HepG2 (cell line): ENCODE results near the gene TUBGCP4. TPM values are rescaled to one million over a fixed set of nuclear protein-coding genes. Genes with fewer than 3 reads are reported as not detected.

Source experiments
- EED ChIP-seq: sonication (generic); formaldehyde crosslinking; IDR thresholded peaks from 2 replicates; pipeline ENCODE4 v1.5.0; 2020; ENCODE audit warnings: mild to moderate bottlenecking, missing genetic modification reagents
- GMEB2 ChIP-seq: IDR thresholded peaks from 2 replicates; pipeline ENCODE4 v1.6.1; 2016; ENCODE audit warnings: missing biosample characterization, missing genetic modification reagents, low read depth
- GZF1 ChIP-seq: sonication (generic); formaldehyde crosslinking; IDR thresholded peaks from 2 replicates; pipeline ENCODE4 v1.5.1; 2020; ENCODE audit warnings: mild to moderate bottlenecking, missing genetic modification reagents
- HOXA7 ChIP-seq: sonication (generic); formaldehyde crosslinking; IDR thresholded peaks from 2 replicates; pipeline ENCODE4 v1.8.1; 2022; ENCODE audit warnings: mild to moderate bottlenecking, missing genetic modification reagents, moderate library complexity
- ISL2 ChIP-seq: sonication (generic); formaldehyde crosslinking; IDR thresholded peaks from 2 replicates; pipeline ENCODE4 v1.5.0; 2020; ENCODE audit warnings: missing genetic modification reagents
- KAT8 ChIP-seq: IDR thresholded peaks from 2 replicates; pipeline ENCODE4 v1.6.1; 2016; ENCODE audit warnings: missing genetic modification reagents, missing compliant biosample characterization
- NFYB ChIP-seq: sonication (generic); formaldehyde crosslinking; IDR thresholded peaks from 2 replicates; pipeline ENCODE4 v1.4.0; 2020; ENCODE audit warnings: missing genetic modification reagents
- PRDM10 ChIP-seq: sonication (generic); formaldehyde crosslinking; IDR thresholded peaks from 2 replicates; pipeline ENCODE4 v1.4.0; 2020; ENCODE audit warnings: low read depth, missing genetic modification reagents
- RXRA ChIP-seq: sonication (generic); formaldehyde crosslinking; IDR thresholded peaks from 2 replicates; pipeline ENCODE4 v1.5.1; 2020; ENCODE audit warnings: missing genetic modification reagents
- SAP130 ChIP-seq: IDR thresholded peaks from 2 replicates; pipeline ENCODE4 v1.6.1; 2016; ENCODE audit warnings: low read depth
- SRSF1 ChIP-seq: fragments of 200-400 bp; formaldehyde crosslinking; optimal IDR thresholded peaks from 2 replicates; pipeline ENCODE3; 2017; ENCODE audit warnings: mild to moderate bottlenecking, low read depth, low read length, moderate library complexity
- SUZ12 ChIP-seq: fragments of 150-350 bp; IDR thresholded peaks from 2 replicates; pipeline ENCODE4 v1.6.1; 2014; ENCODE audit warnings: low read depth, low read length
- TBX2 ChIP-seq: sonication (generic); formaldehyde crosslinking; IDR thresholded peaks from 2 replicates; pipeline ENCODE4 v1.5.0; 2020; ENCODE audit warnings: missing genetic modification reagents, mild to moderate bottlenecking, borderline replicate concordance
- YEATS2 ChIP-seq: sonication (generic); formaldehyde crosslinking; IDR thresholded peaks from 2 replicates; pipeline ENCODE4 v1.4.0; 2020; ENCODE audit warnings: missing genetic modification reagents, borderline replicate concordance
- ZBTB14 ChIP-seq: sonication (generic); formaldehyde crosslinking; IDR thresholded peaks from 2 replicates; pipeline ENCODE4 v1.4.0; 2020; ENCODE audit warnings: missing genetic modification reagents
- ZKSCAN5 ChIP-seq: sonication (generic); formaldehyde crosslinking; IDR thresholded peaks from 2 replicates; pipeline ENCODE4 v1.5.1; 2020; ENCODE audit warnings: mild to moderate bottlenecking, missing genetic modification reagents
- ZNF382 ChIP-seq: sonication (generic); formaldehyde crosslinking; IDR thresholded peaks from 2 replicates; pipeline ENCODE4 v1.5.0; 2020; ENCODE audit warnings: missing genetic modification reagents, mild to moderate bottlenecking, borderline replicate concordance
- ZNF567 ChIP-seq: sonication (generic); formaldehyde crosslinking; IDR thresholded peaks from 2 replicates; pipeline ENCODE4 v1.8.1; 2023; ENCODE audit warnings: mild to moderate bottlenecking, missing genetic modification reagents, borderline replicate concordance
- ZNF580 ChIP-seq: IDR thresholded peaks from 2 replicates; pipeline ENCODE4 v1.6.1; 2016; ENCODE audit warnings: low read depth, borderline replicate concordance
- ZNF589 ChIP-seq: sonication (generic); formaldehyde crosslinking; conservative IDR thresholded peaks from 2 replicates; pipeline ENCODE4 v1.8.0; 2022; ENCODE audit warnings: mild to moderate bottlenecking, moderate library complexity, missing genetic modification reagents
- ZNF605 ChIP-seq: sonication (generic); formaldehyde crosslinking; IDR thresholded peaks from 2 replicates; pipeline ENCODE4 v1.8.0; 2022; ENCODE audit warnings: mild to moderate bottlenecking, missing genetic modification reagents
- ZNF619 ChIP-seq: sonication (generic); formaldehyde crosslinking; IDR thresholded peaks from 2 replicates; pipeline ENCODE4 v1.4.0; 2020; ENCODE audit warnings: mild to moderate bottlenecking, missing genetic modification reagents
- ZNF672 ChIP-seq: sonication (generic); formaldehyde crosslinking; IDR thresholded peaks from 2 replicates; pipeline ENCODE4 v1.8.1; 2022; ENCODE audit warnings: missing genetic modification reagents
- ZNF746 ChIP-seq: sonication (generic); formaldehyde crosslinking; IDR thresholded peaks from 2 replicates; pipeline ENCODE4 v1.8.0; 2022; ENCODE audit warnings: mild to moderate bottlenecking, missing genetic modification reagents
- ZNF816 ChIP-seq: sonication (generic); formaldehyde crosslinking; IDR thresholded peaks from 2 replicates; pipeline ENCODE4 v1.8.0; 2022; ENCODE audit warnings: missing genetic modification reagents, mild to moderate bottlenecking, borderline replicate concordance
- ZNF850 ChIP-seq: sonication (generic); formaldehyde crosslinking; conservative IDR thresholded peaks from 2 replicates; pipeline ENCODE4 v1.9.0; 2021; ENCODE audit warnings: mild to moderate bottlenecking, missing genetic modification reagents
- polyA plus RNA-seq, 8 experiments: library from polyadenylated mRNA; depleted of rRNA in 3 of 8; stranded (reverse) in 7 of 8; unstranded in 1 of 8; fragments of >200 nt; fragmentation: Illumina TruSeq in 4 of 8; extraction: Trizol in 4 of 8; gene quantifications; 2 replicates each; pipeline versions ENCODE4 v1.2.1 to v1.2.3, GENCODE V29; 2011 to 2016; ENCODE audit warnings: low read depth in 4 of 8, missing spikeins in 1 of 8, mixed read lengths in 1 of 8; ENCODE audit not compliant: insufficient read depth in 1 of 8
- total RNA-seq, 5 experiments: library from RNA; depleted of rRNA; stranded (reverse); fragments of >200 nt; fragmentation: Illumina TruSeq; extraction: Trizol; gene quantifications; 2 replicates each; pipeline ENCODE4 v1.2.3, GENCODE V29; 2016; ENCODE audit warnings: low read depth in 1 of 5

Gene TUBGCP4
- total and polyA plus RNA-seq, 2 of the 13 experiments (the other 11 are each of a cell fraction or from before 2014, with no cell fraction given) = 15.0 to 20.5 TPM

- TF ChIP-seq ZNF850 (CRISPR knock-in tag) (0 out of 2 replicates have a peak, but pooled peaks have one; percentile 56), GZF1 (no peak), ZNF672 (CRISPR knock-in tag) (no peak), ZNF382 (no peak), ZNF619 (CRISPR knock-in tag) (no peak), KAT8 (CRISPR knock-in tag) (no peak), SRSF1 (peak; percentile 30), ISL2 (CRISPR knock-in tag) (peak; percentile 6; the same call in 1 of the 2 replicates), ZNF580 (CRISPR knock-in tag) (0 out of 2 replicates have a peak, but pooled peaks have one; percentile 3), ZBTB14 (CRISPR knock-in tag) (no peak), ZNF605 (no peak), ZNF589 (CRISPR knock-in tag) (no peak), SAP130 (peak; percentile 53; the same call in 1 of the 2 replicates), SUZ12 (no peak), GMEB2 (CRISPR knock-in tag) (no peak), HOXA7 (CRISPR knock-in tag) (no peak), TBX2 (CRISPR knock-in tag) (no peak), YEATS2 (CRISPR knock-in tag) (no peak; the same call in 1 of the 2 replicates), RXRA (CRISPR knock-in tag) (no peak), EED (CRISPR knock-in tag) (no peak), ZKSCAN5 (CRISPR knock-in tag) (no peak), NFYB (no peak), ZNF567 (CRISPR knock-in tag) (no peak), PRDM10 (CRISPR knock-in tag) (no peak), ZNF816 (no peak), ZNF746 (CRISPR knock-in tag) (no peak)
Observed at GRCh38 chr15:43370310-43370974, 459 bp upstream of the TUBGCP4 start (continued).
